Natural killer cell (primary cell): ENCODE measurements around the gene OR52N2. TPM values are rescaled to one million over a fixed set of nuclear protein-coding genes. Genes with fewer than 3 reads are reported as not detected.

Experiments
- ATAC-seq, 3 donors: fragments of 150-1000 bp in 2 of 3; fragments of 200-7000 bp in 1 of 3; cut with Tn5 transposase; 1 replicate in 1 of 3; 2 replicates in 2 of 3; pipeline ENCODE4 v1.10.0; 2021; ENCODE audit warnings: mild to moderate bottlenecking in 2 of 3, moderate library complexity in 2 of 3
- DNase-seq, 2 donors: peaks; one replicate each; pipeline versions ENCODE4 v3.0.0 to v3.0.0-alpha.2; 2013 to 2021; ENCODE audit warnings: mixed read lengths in 1 of 2
- H3K27ac ChIP-seq: one replicate; pipeline ENCODE4 v1.5.1; 2013; ENCODE audit warnings: mild to moderate bottlenecking, low read length
- H3K27me3 ChIP-seq: one replicate; pipeline ENCODE4 v1.6.1; 2013; ENCODE audit warnings: low read length; ENCODE audit not compliant: control insufficient read depth, insufficient read depth
- H3K36me3 ChIP-seq: one replicate; pipeline ENCODE4 v1.6.1; 2013; ENCODE audit warnings: low read length; ENCODE audit not compliant: control insufficient read depth, insufficient read depth
- H3K4me1 ChIP-seq: one replicate; pipeline ENCODE4 v1.6.1; 2013; ENCODE audit warnings: low read length; ENCODE audit not compliant: control insufficient read depth, insufficient read depth
- H3K4me3 ChIP-seq: one replicate; pipeline ENCODE4 v1.5.1; 2013; ENCODE audit warnings: low read length
- H3K9me3 ChIP-seq: one replicate; pipeline ENCODE4 v1.6.1; 2013; ENCODE audit warnings: low read length; ENCODE audit not compliant: control insufficient read depth, insufficient read depth
- H3K27ac Mint-ChIP-seq, 2 donors: one replicate each; pipeline ENCODE4 v1.8.0; 2022; ENCODE audit warnings: mild to moderate bottlenecking in 2 of 2, mixed read lengths in 2 of 2, moderate library complexity in 1 of 2
- H3K27me3 Mint-ChIP-seq, 2 donors: one replicate each; pipeline ENCODE4 v1.8.0; 2022; ENCODE audit warnings: low read depth in 2 of 2, mixed read lengths in 2 of 2
- H3K36me3 Mint-ChIP-seq: one replicate; pipeline ENCODE4 v1.8.0; 2022; ENCODE audit warnings: mixed read lengths
- H3K4me1 Mint-ChIP-seq, 2 donors: one replicate each; pipeline ENCODE4 v1.8.0; 2022; ENCODE audit warnings: mixed read lengths in 2 of 2
- H3K4me3 Mint-ChIP-seq: one replicate; pipeline ENCODE4 v1.8.0; 2022; ENCODE audit warnings: mild to moderate bottlenecking, moderate library complexity, mixed read lengths
- H3K9me3 Mint-ChIP-seq, 2 donors: one replicate each; pipeline ENCODE4 v1.8.0; 2022; ENCODE audit warnings: mixed read lengths in 2 of 2
- CTCF ChIP-seq: fragments of 200-600 bp; IDR thresholded peaks from one replicate; pipeline ENCODE4 v1.8.0; 2022; ENCODE audit warnings: antibody characterized with exemption
- WGBS: methylation state at CpG from one replicate; pipeline ENCODE4 v1.1.7; 2013; ENCODE audit warnings: missing lambda C conversion rate; ENCODE audit not compliant: insufficient coverage; 5-methylcytosine and 5-hydroxymethylcytosine counted together
- intact Hi-C: fragments of 100-400 bp; cut with micrococcal nuclease; formaldehyde crosslinking; loops from one replicate; pipeline ENCODE4 v1.14.2; 2022
- total RNA-seq, 4 donors: library from RNA; stranded (reverse); fragments of 120-200 nt in 1 of 4; gene quantifications; one replicate each; pipeline versions ENCODE4 v1.2.3 to v1.2.4, GENCODE V29; 2013 to 2022

OR52N2 gene
- total RNA-seq, 3 donors from 2014 or later (not counting 1 experiment from before 2014, with no cell fraction given): not detected

GRCh38 chr11:5809122-5809519, 397 bp downstream of the OR52N2 start:
- H3K9me3 Mint-ChIP-seq: no peaks in the 10 kb centered on the region
- intact Hi-C loops: loop anchor here (2.0 kb wide), 1 partner anchor 1172 kb away; the partner anchor contains the start of gene OR51D1
- Histone ChIP-seq H3K27me3 (peaks cover 6% of the 10 kb centered on the region), H3K27ac (no peak overlapping the region), H3K4me3 (peak overlapping the region; percentile 48), H3K4me1 (peaks cover 9% of the 10 kb centered on the region), H3K9me3 (no peaks in the 10 kb centered on the region), H3K36me3 (no peaks in the 10 kb centered on the region)
- peak in 1 of 2 donors; percentile 30 for DNase-seq
- H3K36me3 Mint-ChIP-seq: no peaks in the 10 kb centered on the region
- H3K27ac Mint-ChIP-seq: peak overlapping the region in 1 of 2 donors; percentile 19
- ATAC-seq: peak in 2 of 3 donors; percentile 18 to 29
- peaks cover 12% of the 10 kb centered on the region in 2 donors for H3K4me1 Mint-ChIP-seq
- 5% methylated on average over 5 of the region's 5 CpGs for WGBS
- peak overlapping the region; percentile 83 for H3K4me3 Mint-ChIP-seq
- peaks cover 25 to 34% of the 10 kb centered on the region in 2 donors for H3K27me3 Mint-ChIP-seq
- no peak for TF ChIP-seq CTCF

GRCh38 chr11:5809905-5810795, 1.4 kb downstream of the OR52N2 start:
- 76% methylated on average over 5 of the region's 6 CpGs for WGBS
- intact Hi-C loops: loop anchor here (2.0 kb wide), 1 partner anchor 1173 kb away; the partner anchor contains the start of gene OR51D1
- peaks cover 22 to 34% of the 10 kb centered on the region in 2 donors for H3K27me3 Mint-ChIP-seq
- Histone ChIP-seq H3K36me3 (no peaks in the 10 kb centered on the region), H3K4me1 (peaks cover 9% of the 10 kb centered on the region), H3K9me3 (no peaks in the 10 kb centered on the region), H3K4me3 (no peak overlapping the region), H3K27me3 (peaks cover 6% of the 10 kb centered on the region), H3K27ac (no peak overlapping the region)
- no peak overlapping the region for H3K27ac Mint-ChIP-seq
- no peak for TF ChIP-seq CTCF
- H3K4me1 Mint-ChIP-seq: peaks cover 12% of the 10 kb centered on the region in 2 donors
- ATAC-seq: no peak
- no peak overlapping the region for H3K4me3 Mint-ChIP-seq
- DNase-seq: no peak
- no peaks in the 10 kb centered on the region for H3K36me3 Mint-ChIP-seq
- no peaks in the 10 kb centered on the region for H3K9me3 Mint-ChIP-seq

- TF ChIP-seq CTCF: no peak
- no peaks in the 10 kb centered on the region for H3K36me3 Mint-ChIP-seq
- Histone ChIP-seq H3K9me3 (no peaks in the 10 kb centered on the region), H3K36me3 (no peaks in the 10 kb centered on the region), H3K27ac (no peak overlapping the region), H3K27me3 (peaks cover under 1% of the 10 kb centered on the region), H3K4me3 (no peak overlapping the region), H3K4me1 (no peaks in the 10 kb centered on the region)
- WGBS: no CpG with 5 or more reads among the region's 4 CpGs
- intact Hi-C loops: no loop called here
- H3K27me3 Mint-ChIP-seq: peaks cover 2 to 3% of the 10 kb centered on the region in 2 donors
- ATAC-seq: no peak
- H3K27ac Mint-ChIP-seq: no peak overlapping the region
- no peak overlapping the region for H3K4me3 Mint-ChIP-seq
- no peak for DNase-seq
- no peaks in the 10 kb centered on the region for H3K9me3 Mint-ChIP-seq
- peaks cover 7% of the 10 kb centered on the region in 2 donors for H3K4me1 Mint-ChIP-seq
Observed at GRCh38 chr11:5815534-5815933, 6.8 kb downstream of the OR52N2 start.
